Stimulated activated CD8-positive, alpha-beta memory T cell treated with anti-CD3 and anti-CD28 coated beads, Interleukin-15, amount 100 ng/mL, for 4 hours (primary cell): ENCODE data around the gene BEST4.
"Not testable (repeated sequence)": the region's sequence is repeated elsewhere in the genome, so short reads cannot be mapped to it uniquely, and the experiment has no call there.

Source experiments
- DNase-seq, 2 donors: peaks; one replicate each; pipeline ENCODE4 v3.0.0-alpha.2; 2020; ENCODE audit warnings: low read depth in 2 of 2

BEST4 gene

GRCh38 chr1:44777969-44778635 is 9.9 kb downstream of the BEST4 start:
- DNase-seq: no peak

DNA sequence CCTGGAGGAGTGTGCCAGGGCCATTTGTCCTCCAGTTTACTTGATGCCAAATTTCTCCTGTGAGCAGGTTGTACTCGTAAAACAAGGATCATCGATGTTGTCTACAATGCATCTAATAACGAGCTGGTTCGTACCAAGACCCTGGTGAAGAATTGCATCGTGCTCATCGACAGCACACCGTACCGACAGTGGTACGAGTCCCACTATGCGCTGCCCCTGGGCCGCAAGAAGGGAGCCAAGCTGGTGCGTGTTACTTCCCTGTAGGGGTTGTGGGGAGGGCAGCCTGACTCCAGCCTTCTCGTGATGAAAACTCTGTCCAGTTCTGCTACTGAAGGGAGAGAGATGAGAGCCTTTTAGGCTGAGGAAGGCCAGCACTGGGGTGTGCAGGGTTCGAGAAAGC is 10.4 kb downstream of the BEST4 start:
- DNase-seq: no peak

DNA sequence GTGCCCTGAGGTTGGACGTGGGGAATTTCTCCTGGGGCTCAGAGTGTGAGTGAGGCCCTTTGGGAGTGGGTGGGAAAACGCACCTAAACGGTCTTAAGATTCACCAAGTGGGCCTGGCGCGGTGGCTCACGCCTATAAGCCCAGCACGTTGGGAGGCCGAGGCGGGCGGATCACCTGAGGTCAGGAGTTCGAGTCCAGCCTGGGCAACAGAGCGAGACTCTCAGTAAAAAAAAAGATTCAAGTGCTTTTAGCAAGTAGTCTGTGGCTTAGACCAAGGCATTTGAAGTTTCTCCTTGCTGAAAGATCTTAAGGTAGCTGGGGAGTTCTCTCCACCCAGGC is 11.3 kb downstream of the BEST4 start:
- DNase-seq: no peak

DNA sequence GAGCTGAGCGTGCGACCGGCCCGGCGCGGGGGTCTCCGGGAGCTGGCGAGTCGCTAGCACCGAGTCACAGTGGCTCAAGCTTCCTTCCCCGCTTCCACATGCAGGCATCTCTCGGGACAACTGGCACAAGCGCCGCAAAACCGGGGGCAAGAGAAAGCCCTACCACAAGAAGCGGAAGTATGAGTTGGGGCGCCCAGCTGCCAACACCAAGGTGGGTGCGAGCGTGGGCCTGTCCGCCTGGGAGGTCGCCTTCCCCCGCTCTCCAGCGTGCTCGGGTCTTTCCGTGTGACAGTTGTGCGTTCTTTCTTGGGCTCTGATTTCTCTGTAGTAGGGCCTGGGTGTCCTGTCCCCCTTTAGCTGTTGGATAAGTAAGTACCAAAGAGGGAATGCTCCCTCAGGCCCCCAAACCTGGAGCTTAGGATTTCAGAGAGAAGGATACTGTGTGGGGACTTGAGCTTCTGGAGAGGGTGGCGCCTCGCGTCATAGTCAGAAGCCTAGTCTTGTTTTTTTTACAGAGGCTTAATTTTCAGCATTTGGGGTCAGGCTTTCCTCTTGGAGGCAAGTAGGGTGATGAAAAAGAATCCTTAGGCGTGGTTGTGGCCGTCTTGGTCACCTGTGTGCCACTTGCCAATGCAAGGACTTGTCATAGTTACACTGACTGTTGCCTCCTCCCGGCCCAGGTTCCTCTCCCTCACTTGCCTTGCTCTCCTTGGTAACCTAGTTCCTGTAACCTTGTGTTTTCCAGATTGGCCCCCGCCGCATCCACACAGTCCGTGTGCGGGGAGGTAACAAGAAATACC is 11.8 kb downstream of the BEST4 start:
- peak; percentile 42 to 53 for DNase-seq

- DNase-seq: peak; percentile 73 to 87
Measured at GRCh38 chr1:44775078-44775929, 12.7 kb downstream of the BEST4 start, which contains the start of gene RPS8. Gene RPS8 (plus strand): TSS chr1:44775540. CDS start chr1:44775597, 57 bp downstream.

- DNase-seq: not testable (repeated sequence)
Measured at GRCh38 chr1:44766421-44766820, 21.5 kb downstream of the BEST4 start.

DNA sequence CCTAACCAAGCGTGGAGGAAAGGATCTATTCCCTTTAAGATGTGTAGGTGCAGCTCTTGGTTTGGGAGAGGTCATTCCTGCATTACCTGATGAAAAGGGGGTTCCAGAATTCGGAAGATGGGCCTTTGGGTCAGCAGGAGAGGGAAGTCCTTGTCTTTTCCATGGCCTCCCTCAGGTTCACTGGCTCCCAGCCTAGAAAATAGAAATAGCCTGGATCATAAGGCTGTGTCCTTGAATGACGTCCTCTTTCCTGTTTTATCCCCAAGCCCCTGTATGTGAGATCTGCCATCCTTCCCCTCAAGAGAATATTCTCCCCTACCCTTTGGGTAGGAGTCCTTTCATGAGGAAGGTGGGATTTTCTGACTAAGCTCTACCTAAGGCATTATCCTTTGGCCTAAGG is 27.1 kb downstream of the BEST4 start:
- no peak for DNase-seq

DNA sequence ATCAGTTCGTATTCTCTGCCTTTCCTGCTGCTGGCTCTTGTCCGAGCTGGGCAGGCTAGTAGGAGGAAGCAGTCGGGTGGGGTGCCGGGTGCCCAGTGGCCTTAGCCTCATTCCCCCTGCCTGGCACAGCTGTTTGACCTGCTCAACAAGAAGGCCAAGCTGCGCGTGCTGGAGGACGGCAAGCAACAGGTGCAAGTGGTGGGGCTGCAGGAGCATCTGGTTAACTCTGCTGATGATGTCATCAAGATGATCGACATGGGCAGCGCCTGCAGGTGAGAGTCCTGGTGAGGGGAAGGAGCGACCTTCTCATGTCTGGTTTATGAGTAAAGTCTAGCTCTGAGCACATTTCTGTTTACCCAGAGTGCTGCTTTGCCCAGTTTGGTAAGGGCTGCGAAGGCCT is 28.9 kb downstream of the BEST4 start:
- DNase-seq: no peak

DNA sequence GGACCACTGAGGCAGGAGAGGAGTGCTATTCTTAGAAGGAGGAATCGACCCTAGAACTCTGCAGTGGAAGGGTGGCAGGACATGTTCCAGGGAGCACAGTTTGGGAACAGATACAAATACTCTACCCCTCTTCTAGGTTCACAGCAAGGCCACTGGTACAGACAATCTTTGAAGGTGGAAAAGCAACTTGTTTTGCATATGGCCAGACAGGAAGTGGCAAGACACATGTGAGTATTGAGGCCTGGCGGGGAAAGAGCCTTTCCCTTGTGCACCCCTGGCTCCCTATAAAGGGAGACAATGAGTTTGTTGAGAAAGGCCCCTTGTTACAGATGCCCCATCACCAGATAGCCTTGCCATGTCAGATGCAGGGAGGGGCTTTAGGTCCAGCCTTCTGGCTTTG is 30.6 kb downstream of the BEST4 start:
- DNase-seq: no peak

- no peak for DNase-seq
Measured at GRCh38 chr1:44747878-44748277, 40.1 kb downstream of the BEST4 start.

- DNase-seq: no peak
Measured at GRCh38 chr1:44743211-44743610, 44.8 kb downstream of the BEST4 start.

- DNase-seq: no peak
Measured at GRCh38 chr1:44740179-44740617, 47.8 kb downstream of the BEST4 start.

- peak; percentile 89 to 94 for DNase-seq
Measured at GRCh38 chr1:44739307-44740178, 48.4 kb downstream of the BEST4 start, which contains the start of gene KIF2C. Gene KIF2C (plus strand): TSS chr1:44739837. CDS start chr1:44739933, 96 bp downstream.

DNA sequence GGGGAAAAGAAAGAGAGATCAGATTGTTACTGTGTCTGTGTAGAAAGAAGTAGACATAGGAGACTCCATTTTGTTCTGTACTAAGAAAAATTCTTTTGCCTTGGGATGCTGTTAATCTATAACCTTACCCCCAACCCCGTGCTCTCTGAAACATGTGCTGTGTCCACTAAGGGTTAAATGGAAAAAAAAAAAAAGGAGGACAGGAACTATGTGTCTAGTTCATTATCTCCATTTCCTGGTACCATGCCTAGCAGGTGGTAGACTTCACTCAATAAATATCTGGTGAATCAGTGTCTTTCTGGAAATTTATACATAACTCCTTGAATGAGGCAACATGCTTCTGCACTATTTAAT is 49.0 kb downstream of the BEST4 start:
- not testable (repeated sequence) for DNase-seq

- no peak for DNase-seq
Measured at GRCh38 chr1:44735992-44736391, 52.0 kb downstream of the BEST4 start.

DNA sequence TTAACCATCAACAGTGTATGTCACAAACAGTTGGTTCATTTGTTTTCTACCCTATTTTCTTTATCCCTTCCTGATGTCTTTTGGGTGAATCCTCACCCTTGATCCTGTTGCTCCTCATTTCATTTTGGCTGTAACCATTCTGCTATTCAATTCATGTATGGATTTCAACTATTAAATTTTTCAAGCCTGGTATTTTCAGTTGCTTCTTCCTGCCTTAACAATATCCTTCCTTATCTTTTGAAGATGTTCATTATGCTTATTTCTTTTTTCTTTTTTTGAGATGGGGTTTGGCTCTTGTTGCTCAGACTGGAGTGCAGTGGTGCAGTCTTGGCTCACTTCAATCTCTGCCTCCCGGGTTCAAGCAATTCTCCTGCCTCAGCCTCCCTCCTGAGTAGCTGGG is 54.2 kb downstream of the BEST4 start:
- DNase-seq: no peak
